PFSK-1 (cell line): ENCODE data around the gene TANGO2.

ENCODE experiments used
- FOXP2 ChIP-seq: optimal IDR thresholded peaks from 2 replicates; pipeline ENCODE3; 2011; ENCODE audit warnings: borderline replicate concordance, control low read depth, inconsistent platforms; ENCODE audit not compliant: insufficient read depth; ENCODE audit errors: extremely low read length, extremely low read depth
- POLR2AphosphoS5 ChIP-seq: IDR thresholded peaks from 2 replicates; pipeline ENCODE4 v1.6.1; 2012; ENCODE audit warnings: low read depth, mild to moderate bottlenecking, control low read depth, low read length, moderate library complexity
- SIN3A ChIP-seq: IDR thresholded peaks from 2 replicates; pipeline ENCODE4 v1.6.1; 2012; ENCODE audit warnings: mild to moderate bottlenecking, low read length, moderate library complexity, borderline replicate concordance; ENCODE audit not compliant: insufficient read depth
- TAF1 ChIP-seq: IDR thresholded peaks from 2 replicates; pipeline ENCODE4 v1.6.1; 2012; ENCODE audit warnings: low read length, control low read depth, borderline replicate concordance; ENCODE audit not compliant: insufficient read depth
- TF ChIP-seq, protein P1 (sequence below), 2 experiments: IDR thresholded peaks; 2 replicates each; pipeline versions ENCODE4 v1.6.1 to v1.8.0; 2011 to 2012; ENCODE audit warnings: low read depth in 2 of 2, low read length in 2 of 2, control low read depth in 1 of 2, inconsistent platforms in 1 of 2, mild to moderate bottlenecking in 1 of 2, moderate library complexity in 1 of 2; ENCODE audit not compliant: insufficient read depth in 1 of 2

Gene TANGO2

GRCh38 chr22:20092477-20092854, 71.6 kb downstream of the TANGO2 start:
- TF ChIP-seq SIN3A, result no peak
- no peak for TF ChIP-seq TAF1
- TF ChIP-seq, protein P1, sequence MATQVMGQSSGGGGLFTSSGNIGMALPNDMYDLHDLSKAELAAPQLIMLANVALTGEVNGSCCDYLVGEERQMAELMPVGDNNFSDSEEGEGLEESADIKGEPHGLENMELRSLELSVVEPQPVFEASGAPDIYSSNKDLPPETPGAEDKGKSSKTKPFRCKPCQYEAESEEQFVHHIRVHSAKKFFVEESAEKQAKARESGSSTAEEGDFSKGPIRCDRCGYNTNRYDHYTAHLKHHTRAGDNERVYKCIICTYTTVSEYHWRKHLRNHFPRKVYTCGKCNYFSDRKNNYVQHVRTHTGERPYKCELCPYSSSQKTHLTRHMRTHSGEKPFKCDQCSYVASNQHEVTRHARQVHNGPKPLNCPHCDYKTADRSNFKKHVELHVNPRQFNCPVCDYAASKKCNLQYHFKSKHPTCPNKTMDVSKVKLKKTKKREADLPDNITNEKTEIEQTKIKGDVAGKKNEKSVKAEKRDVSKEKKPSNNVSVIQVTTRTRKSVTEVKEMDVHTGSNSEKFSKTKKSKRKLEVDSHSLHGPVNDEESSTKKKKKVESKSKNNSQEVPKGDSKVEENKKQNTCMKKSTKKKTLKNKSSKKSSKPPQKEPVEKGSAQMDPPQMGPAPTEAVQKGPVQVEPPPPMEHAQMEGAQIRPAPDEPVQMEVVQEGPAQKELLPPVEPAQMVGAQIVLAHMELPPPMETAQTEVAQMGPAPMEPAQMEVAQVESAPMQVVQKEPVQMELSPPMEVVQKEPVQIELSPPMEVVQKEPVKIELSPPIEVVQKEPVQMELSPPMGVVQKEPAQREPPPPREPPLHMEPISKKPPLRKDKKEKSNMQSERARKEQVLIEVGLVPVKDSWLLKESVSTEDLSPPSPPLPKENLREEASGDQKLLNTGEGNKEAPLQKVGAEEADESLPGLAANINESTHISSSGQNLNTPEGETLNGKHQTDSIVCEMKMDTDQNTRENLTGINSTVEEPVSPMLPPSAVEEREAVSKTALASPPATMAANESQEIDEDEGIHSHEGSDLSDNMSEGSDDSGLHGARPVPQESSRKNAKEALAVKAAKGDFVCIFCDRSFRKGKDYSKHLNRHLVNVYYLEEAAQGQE (IDR thresholded peaks at IDR 0.05; ENCODE audit: insufficient read depth in 1 of 2, low read depth in 2 of 2, low read length in 2 of 2), result no peak
- no peak for TF ChIP-seq FOXP2
- no peak for TF ChIP-seq POLR2AphosphoS5

DNA sequence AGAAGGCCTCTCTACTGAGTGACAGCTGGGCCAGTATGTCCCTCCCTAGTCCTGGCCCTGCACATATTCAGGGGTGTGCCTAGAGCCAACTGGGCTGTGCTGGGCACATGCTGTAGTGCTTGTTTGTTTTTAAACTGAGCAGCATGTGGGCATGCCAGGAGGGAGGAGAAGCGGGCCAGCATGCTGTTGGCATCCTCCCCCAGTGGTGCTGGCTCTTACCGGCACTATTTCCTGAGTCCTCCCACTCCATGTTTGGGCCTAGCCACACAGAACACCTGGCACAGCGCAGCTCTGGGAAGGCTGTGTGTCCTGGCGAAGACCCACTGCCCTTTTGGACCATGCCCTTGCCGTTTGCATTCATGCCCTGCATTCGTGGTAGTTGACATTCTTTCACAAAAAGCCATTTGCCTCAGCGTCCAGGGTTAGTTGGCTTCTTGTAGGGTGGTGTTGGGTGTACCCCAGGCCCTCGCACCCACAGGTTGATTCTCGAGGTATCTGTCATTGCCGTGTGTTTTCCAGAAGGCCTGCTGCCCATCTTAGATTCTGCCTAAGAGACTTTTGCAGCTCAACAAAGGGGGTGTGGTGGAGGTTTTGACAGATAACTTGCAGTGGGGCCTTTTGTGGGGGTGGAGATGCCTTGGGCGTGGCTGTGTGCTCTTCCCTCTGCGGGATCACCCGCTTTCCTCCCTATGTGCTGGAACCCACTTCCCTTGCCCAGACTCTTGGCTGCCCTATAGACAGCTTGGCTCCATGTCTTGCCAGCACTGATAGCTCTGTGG, 72.7 kb downstream of the TANGO2 start:
- TF ChIP-seq, protein P1 (IDR thresholded peaks at IDR 0.05; ENCODE audit: insufficient read depth in 1 of 2, low read depth in 2 of 2, low read length in 2 of 2), result no peak
- no peak for TF ChIP-seq SIN3A
- TF ChIP-seq POLR2AphosphoS5, result no peak
- no peak for TF ChIP-seq FOXP2
- no peak for TF ChIP-seq TAF1

DNA sequence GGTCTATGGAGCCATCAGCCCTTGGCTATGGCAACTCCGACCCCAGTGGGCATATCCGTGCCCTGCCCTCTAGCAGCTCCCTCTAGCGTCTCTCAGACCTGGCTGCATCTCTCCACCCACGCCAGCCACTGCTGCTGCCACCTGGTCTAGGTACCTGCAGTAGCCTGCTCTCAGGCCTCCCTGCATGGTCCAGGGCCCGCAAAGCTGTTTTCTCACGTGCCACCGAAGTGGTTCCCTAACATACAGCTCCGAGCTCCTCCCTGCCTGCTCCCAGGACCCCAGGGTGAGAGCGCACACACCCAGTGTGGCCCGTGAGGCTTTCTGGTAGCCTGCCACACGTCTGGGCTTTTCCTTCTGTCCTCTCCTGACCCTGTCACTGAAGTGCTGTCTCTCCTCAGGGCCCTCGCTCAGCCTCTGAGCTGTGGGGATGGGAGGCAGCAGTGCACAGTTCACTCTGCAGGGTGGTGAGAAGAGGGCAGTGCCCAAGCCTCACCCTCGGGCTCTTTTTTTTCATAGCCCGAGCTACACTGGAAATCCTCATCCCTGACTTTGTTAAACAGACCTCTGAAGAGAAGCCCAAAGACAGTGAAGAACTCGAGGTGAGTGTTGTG, 73.4 kb downstream of the TANGO2 start:
- TF ChIP-seq SIN3A, result no peak
- TF ChIP-seq TAF1, result no peak
- no peak for TF ChIP-seq FOXP2
- TF ChIP-seq POLR2AphosphoS5, result no peak
- TF ChIP-seq, protein P1 (IDR thresholded peaks at IDR 0.05; ENCODE audit: insufficient read depth in 1 of 2, low read depth in 2 of 2, low read length in 2 of 2), result no peak

GRCh38 chr22:20095521-20095920, 74.6 kb downstream of the TANGO2 start:
- TF ChIP-seq TAF1 (no peak), POLR2AphosphoS5 (no peak), FOXP2 (no peak), SIN3A (no peak)
- TF ChIP-seq, protein P1 (IDR thresholded peaks at IDR 0.05; ENCODE audit: insufficient read depth in 1 of 2, low read depth in 2 of 2, low read length in 2 of 2), result no peak
